ENCODE results near the gene LAMA1. TPM values are rescaled to one million over a fixed set of nuclear protein-coding genes. Genes with fewer than 3 reads are reported as not detected.

LAMA1 gene
- total RNA-seq, 4 donors from 2014 or later = 0.83 to 3.2 (median 1.4) TPM

GRCh38 chr18:7090771-7091170 lies 26.8 kb downstream of the LAMA1 start:
- Histone ChIP-seq H3K4me3 (no peak overlapping the region), H3K36me3 (no peaks in the 10 kb centered on the region), H3K27me3 (peaks cover 4% of the 10 kb centered on the region), H3K27ac (no peak overlapping the region), H3K4me1 (no peaks in the 10 kb centered on the region), H3K9me3 (no peaks in the 10 kb centered on the region)
- 38% methylated on average over 2 of the region's 2 CpGs for WGBS
- no peak for DNase-seq (ENCODE audit: low spot score in 2 of 2)
- TF ChIP-seq CTCF (IDR thresholded peaks at IDR 0.05) = no peak
- TF ChIP-seq POLR2AphosphoS5 (IDR thresholded peaks at IDR 0.05) = no peak
- TF ChIP-seq POLR2A (IDR thresholded peaks at IDR 0.05) = no peak
- no peak for TF ChIP-seq EP300 (IDR thresholded peaks at IDR 0.05)

- TF ChIP-seq CTCF (IDR thresholded peaks at IDR 0.05) (no peak), POLR2A (IDR thresholded peaks at IDR 0.05) (no peak), POLR2AphosphoS5 (IDR thresholded peaks at IDR 0.05) (no peak), EP300 (IDR thresholded peaks at IDR 0.05) (no peak)
- H3K4me3 ChIP-seq = no peak overlapping the region
- H3K9me3 ChIP-seq = no peaks in the 10 kb centered on the region
- H3K36me3 ChIP-seq = no peaks in the 10 kb centered on the region
- H3K27ac ChIP-seq = no peak overlapping the region
- 72% methylated on average over 8 of the region's 8 CpGs for WGBS
- peaks cover 4% of the 10 kb centered on the region for H3K27me3 ChIP-seq
- H3K4me1 ChIP-seq = no peaks in the 10 kb centered on the region
- no peak for DNase-seq (ENCODE audit: low spot score in 2 of 2)
These were observed 28.2 kb downstream of the LAMA1 start for GRCh38 chr18:7089369-7089768.

- Histone ChIP-seq H3K27me3 (peaks cover 2% of the 10 kb centered on the region), H3K9me3 (no peaks in the 10 kb centered on the region), H3K4me1 (peaks cover 5% of the 10 kb centered on the region), H3K4me3 (no peak overlapping the region), H3K27ac (peak overlapping the region; percentile 22), H3K36me3 (no peaks in the 10 kb centered on the region)
- WGBS = 61% methylated on average over 6 of the region's 6 CpGs
- TF ChIP-seq EP300 (IDR thresholded peaks at IDR 0.05) = no peak
- no peak for DNase-seq (ENCODE audit: low spot score in 2 of 2)
These were observed 33.2 kb downstream of the LAMA1 start for GRCh38 chr18:7084080-7085065.

- no peak for DNase-seq (ENCODE audit: low spot score in 2 of 2)
- H3K4me3 ChIP-seq = no peak overlapping the region
- 91% methylated on average over 2 of the region's 2 CpGs for WGBS
- no peaks in the 10 kb centered on the region for H3K36me3 ChIP-seq
- TF ChIP-seq EP300 (IDR thresholded peaks at IDR 0.05) = no peak
- TF ChIP-seq POLR2AphosphoS5 (IDR thresholded peaks at IDR 0.05) = no peak
- TF ChIP-seq POLR2A (IDR thresholded peaks at IDR 0.05) = no peak
- TF ChIP-seq CTCF (IDR thresholded peaks at IDR 0.05) = no peak
- H3K27ac ChIP-seq = no peak overlapping the region
- H3K4me1 ChIP-seq = peaks cover 5% of the 10 kb centered on the region
- no peaks in the 10 kb centered on the region for H3K9me3 ChIP-seq
- no peaks in the 10 kb centered on the region for H3K27me3 ChIP-seq
These were observed 34.9 kb downstream of the LAMA1 start for GRCh38 chr18:7082671-7083070.

GRCh38 chr18:7079231-7079630 lies 38.4 kb downstream of the LAMA1 start:
- no peak for DNase-seq (ENCODE audit: low spot score in 2 of 2)
- WGBS = 63% methylated on average over 1 of the region's 1 CpG

More at GRCh38 chr18:7079231-7079630, 38.4 kb downstream of the LAMA1 start:
- Histone ChIP-seq H3K4me3 (no peak overlapping the region), H3K27ac (no peak overlapping the region), H3K36me3 (no peaks in the 10 kb centered on the region), H3K27me3 (no peaks in the 10 kb centered on the region), H3K4me1 (peaks cover 4% of the 10 kb centered on the region), H3K9me3 (no peaks in the 10 kb centered on the region)
- TF ChIP-seq POLR2A (IDR thresholded peaks at IDR 0.05) = no peak
- no peak for TF ChIP-seq CTCF (IDR thresholded peaks at IDR 0.05)
- TF ChIP-seq POLR2AphosphoS5 (IDR thresholded peaks at IDR 0.05) = no peak
- TF ChIP-seq EP300 (IDR thresholded peaks at IDR 0.05) = no peak
